Epithelial cell of proximal tubule (primary cell): ENCODE measurements around the gene BICDL1. TPM values are rescaled to one million over a fixed set of nuclear protein-coding genes. Genes with fewer than 3 reads are reported as not detected.
"Not testable (repeated sequence)": the region's sequence is repeated elsewhere in the genome, so short reads cannot be mapped to it uniquely, and the experiment has no call there.

Experiments used
- DNase-seq: peaks from one replicate; pipeline ENCODE4 v3.0.0-alpha.2; 2011; ENCODE audit warnings: low read depth
- H3K4me3 ChIP-seq: 2 replicates; pipeline ENCODE4 v1.5.1; 2011; ENCODE audit warnings: low read depth, mild to moderate bottlenecking, low read length
- total RNA-seq: library from RNA; depleted of rRNA; stranded (reverse); fragments of >200 nt; gene quantifications from 2 replicates; pipeline ENCODE4 v1.2.3, GENCODE V29; 2015
- TF ChIP-seq, protein P1 (sequence below): conservative IDR thresholded peaks from 2 replicates; pipeline ENCODE4 v1.5.1; 2012; ENCODE audit warnings: low read depth, mild to moderate bottlenecking, low read length

BICDL1 gene
- total RNA-seq, 1 donor from 2014 or later = 4.6 TPM

DNA sequence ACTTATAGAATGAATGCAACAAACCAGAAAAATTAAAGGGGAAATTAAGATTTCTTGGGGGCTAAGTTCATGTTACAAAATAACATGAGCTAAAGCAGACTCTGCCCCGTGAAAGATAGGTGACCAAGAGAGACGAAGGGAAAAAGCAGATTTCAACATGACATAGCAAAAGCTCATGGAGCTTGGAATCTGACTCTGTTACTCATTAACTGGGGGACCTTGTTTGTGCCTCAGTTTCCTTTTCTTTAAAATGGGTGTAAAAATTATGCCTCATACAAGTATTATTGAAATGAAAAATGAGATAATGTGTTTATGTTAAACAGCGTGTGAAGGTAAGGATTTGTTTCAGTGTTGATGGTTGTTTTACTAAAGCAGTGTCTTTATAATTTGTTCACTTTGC lies 11.5 kb downstream of the BICDL1 start:
- TF ChIP-seq, protein P1, sequence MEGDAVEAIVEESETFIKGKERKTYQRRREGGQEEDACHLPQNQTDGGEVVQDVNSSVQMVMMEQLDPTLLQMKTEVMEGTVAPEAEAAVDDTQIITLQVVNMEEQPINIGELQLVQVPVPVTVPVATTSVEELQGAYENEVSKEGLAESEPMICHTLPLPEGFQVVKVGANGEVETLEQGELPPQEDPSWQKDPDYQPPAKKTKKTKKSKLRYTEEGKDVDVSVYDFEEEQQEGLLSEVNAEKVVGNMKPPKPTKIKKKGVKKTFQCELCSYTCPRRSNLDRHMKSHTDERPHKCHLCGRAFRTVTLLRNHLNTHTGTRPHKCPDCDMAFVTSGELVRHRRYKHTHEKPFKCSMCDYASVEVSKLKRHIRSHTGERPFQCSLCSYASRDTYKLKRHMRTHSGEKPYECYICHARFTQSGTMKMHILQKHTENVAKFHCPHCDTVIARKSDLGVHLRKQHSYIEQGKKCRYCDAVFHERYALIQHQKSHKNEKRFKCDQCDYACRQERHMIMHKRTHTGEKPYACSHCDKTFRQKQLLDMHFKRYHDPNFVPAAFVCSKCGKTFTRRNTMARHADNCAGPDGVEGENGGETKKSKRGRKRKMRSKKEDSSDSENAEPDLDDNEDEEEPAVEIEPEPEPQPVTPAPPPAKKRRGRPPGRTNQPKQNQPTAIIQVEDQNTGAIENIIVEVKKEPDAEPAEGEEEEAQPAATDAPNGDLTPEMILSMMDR = no peak
- H3K4me3 ChIP-seq = no peak overlapping the region
- no peak for DNase-seq

DNA sequence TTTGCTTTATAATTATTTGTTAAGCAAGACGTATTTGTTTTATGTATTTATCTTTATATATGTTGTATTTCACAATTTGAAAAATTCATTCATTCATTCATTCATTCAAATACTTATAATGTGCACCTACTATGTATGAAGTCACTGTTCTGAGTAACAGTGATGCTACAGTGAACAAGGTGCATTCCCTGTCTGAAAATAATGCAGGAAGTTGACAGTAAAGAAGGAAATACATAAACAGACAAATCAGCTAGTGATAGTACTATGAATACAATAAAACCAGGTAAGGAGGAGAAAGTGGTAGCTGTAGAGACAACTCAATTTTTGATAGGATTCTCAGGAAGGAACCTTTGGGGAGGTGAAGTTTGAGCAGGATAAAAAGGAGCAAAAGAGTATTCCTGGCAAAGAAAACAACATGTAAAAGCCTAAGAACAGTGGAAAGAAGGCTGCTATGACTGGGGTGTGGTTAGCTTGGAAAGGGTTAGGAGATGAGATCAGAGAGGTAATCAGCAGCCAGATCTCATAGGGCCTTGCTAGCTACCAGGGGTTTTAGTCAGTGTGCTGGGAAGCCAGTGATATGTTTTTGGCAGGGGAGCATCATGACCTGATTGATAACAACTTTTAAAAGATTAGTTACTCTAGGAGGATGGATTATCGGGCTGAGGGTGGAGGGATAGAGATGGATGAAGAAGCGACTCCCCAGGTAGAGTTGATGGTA lies 17.4 kb downstream of the BICDL1 start:
- no peak for DNase-seq

DNA sequence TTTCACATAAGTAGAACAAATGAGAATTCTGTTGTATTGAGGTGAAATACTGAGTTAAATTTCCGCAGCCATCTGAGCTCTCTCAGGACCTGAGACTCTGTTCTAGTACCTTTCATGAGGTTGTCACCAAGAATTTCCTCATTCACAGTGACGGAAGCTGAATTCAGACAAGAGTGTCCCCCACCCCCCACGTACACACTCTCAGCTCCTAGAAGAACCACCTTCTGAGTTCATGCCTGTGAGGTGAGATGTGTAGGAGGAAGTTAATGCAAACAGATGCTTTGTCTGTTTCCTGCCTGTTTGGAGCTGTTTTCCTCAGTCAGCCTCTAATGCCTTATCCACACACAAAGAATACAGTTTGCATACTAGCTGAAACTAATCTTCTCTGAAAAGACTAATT lies 18.2 kb downstream of the BICDL1 start:
- no peak for DNase-seq
- TF ChIP-seq, protein P1 = no peak
- no peak overlapping the region for H3K4me3 ChIP-seq

More for the DNA sequence above, 17.4 kb downstream of the BICDL1 start:
- no peak overlapping the region for H3K4me3 ChIP-seq
- TF ChIP-seq, protein P1 = no peak

DNA sequence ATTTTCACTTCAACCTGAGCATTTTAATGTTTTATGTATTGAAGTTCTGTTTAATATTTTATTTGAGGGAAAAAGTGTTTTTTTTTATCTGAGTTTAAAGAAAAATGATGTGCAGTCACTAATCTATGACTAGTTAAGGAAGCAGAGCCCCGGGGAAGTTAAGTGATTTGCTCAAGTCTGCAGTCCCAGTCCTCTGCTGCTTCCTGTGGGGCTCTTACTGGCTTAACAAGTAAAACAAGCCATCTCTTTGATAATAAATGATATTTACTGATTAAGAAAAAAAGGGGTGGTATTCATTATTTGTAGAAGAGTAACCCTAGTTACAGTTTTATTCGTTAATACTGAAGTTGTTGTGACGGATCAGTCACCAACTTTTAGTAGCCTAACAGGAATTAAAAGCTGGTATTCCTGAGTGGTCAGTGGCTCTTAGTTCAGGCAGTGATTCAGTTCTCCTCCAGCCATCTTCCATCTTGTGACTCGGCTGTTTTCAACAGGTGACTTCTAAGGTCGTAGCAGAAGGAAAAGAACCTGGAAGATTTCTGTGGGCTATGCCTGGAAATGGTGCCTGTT lies 21.7 kb downstream of the BICDL1 start:
- H3K4me3 ChIP-seq = no peak overlapping the region
- TF ChIP-seq, protein P1 = no peak
- no peak for DNase-seq

DNA sequence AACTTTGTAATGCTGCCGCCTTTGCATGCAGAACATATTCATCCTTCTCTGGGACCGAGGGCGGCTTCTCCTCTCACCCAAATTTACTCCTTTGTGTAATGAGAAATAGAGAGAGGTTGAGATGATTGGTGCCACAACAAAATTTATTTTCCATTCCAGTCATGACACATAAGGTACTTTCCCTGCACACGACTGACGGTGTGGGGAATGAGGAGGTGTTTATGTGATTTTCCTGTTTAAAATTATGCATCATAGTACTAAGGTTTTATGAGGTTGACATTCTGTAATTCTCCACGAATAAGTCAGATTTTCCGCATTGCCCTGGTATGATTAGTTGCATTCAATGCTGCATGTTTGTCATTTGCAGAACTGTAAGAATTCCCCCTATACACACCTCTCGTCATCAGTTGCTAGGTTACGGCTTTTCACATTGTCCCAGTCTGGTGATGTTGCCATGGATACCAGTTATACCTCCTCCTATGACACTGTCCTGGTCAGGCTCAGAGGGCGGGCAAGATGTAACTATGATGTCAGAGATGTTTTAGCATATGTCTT lies 23.1 kb downstream of the BICDL1 start:
- TF ChIP-seq, protein P1 = no peak
- DNase-seq = no peak
- H3K4me3 ChIP-seq = no peak overlapping the region

- TF ChIP-seq, protein P1 = no peak
- no peak for DNase-seq
- no peak overlapping the region for H3K4me3 ChIP-seq
Measured at GRCh38 chr12:120013659-120014380, 24.8 kb downstream of the BICDL1 start.

- not testable (repeated sequence) for H3K4me3 ChIP-seq, DNase-seq
Measured at GRCh38 chr12:120014381-120014735, 25.3 kb downstream of the BICDL1 start.
